GM12873 (cell line): ENCODE data around the gene SLC7A14.

Experiments
- CTCF ChIP-seq: IDR thresholded peaks from 2 replicates; pipeline ENCODE4 v1.5.1; 2012; ENCODE audit warnings: low read depth, mild to moderate bottlenecking, moderate library complexity, low read length, control low read depth; ENCODE audit not compliant: insufficient read depth; ENCODE audit errors: missing control alignments

SLC7A14 gene

GRCh38 chr3:170469151-170470062, 116.5 kb downstream of the SLC7A14 start:
- no peak for TF ChIP-seq CTCF

- no peak for TF ChIP-seq CTCF
These were observed 118.2 kb downstream of the SLC7A14 start for GRCh38 chr3:170467571-170468147.

- no peak for TF ChIP-seq CTCF
These were observed 118.9 kb downstream of the SLC7A14 start for GRCh38 chr3:170467007-170467406.

GRCh38 chr3:170465955-170466354, 119.9 kb downstream of the SLC7A14 start:
- no peak for TF ChIP-seq CTCF

GRCh38 chr3:170463011-170463410, 122.9 kb downstream of the SLC7A14 start:
- TF ChIP-seq CTCF: no peak

- no peak for TF ChIP-seq CTCF
These were observed 127.6 kb downstream of the SLC7A14 start for GRCh38 chr3:170458285-170458684.

GRCh38 chr3:170454509-170454908, 131.4 kb downstream of the SLC7A14 start:
- no peak for TF ChIP-seq CTCF
